ENCODE data around the gene SMARCAL1. TPM values are rescaled to one million over a fixed set of nuclear protein-coding genes. Genes with fewer than 3 reads are reported as not detected.
A peak's percentile ranks its signal among the peaks of the same experiment; 100 is the strongest.

SMARCAL1 gene
- total RNA-seq, 1 experiment from 2014 or later = 22.1 TPM

- ChIA-PET POLR2A (interaction anchor here (0.7 to 1.1 kb wide), 3 partner anchors 173 to 182 kb away, joined by 3 to 4 read pairs (median 3); no protein-coding TSS in a partner anchor), CTCF (interaction anchor here (0.7 to 2.2 kb wide), 3 partner anchors 10 to 155 kb away, joined by 3 to 12 read pairs (median 5); no protein-coding TSS in a partner anchor)
- BruUV-seq (replicated peaks) = no TSS peak
- Mint-ChIP-seq H3K9me3 (ENCODE audit: unreplicated experiment) (no peaks in the 10 kb centered on the region), H3K27me3 (ENCODE audit: insufficient read depth, unreplicated experiment) (peaks cover 45% of the 10 kb centered on the region), H3K36me3 (ENCODE audit: insufficient read depth, unreplicated experiment) (no peaks in the 10 kb centered on the region), H3K4me3 (ENCODE audit: unreplicated experiment) (peak within 1 kb of the TSS; percentile 49), H3K4me1 (ENCODE audit: insufficient read depth, unreplicated experiment) (peaks cover 26% of the 10 kb centered on the region), H3K27ac (ENCODE audit: low read depth, unreplicated experiment) (no peak within 1 kb of the TSS)
- intact Hi-C loops (cut with micrococcal nuclease) = loop anchor here (2.0 kb wide), 2 partner anchors 17 to 41 kb away; partner anchors contain the start of gene SMARCAL1
- TF ChIP-seq CTCF (IDR thresholded peaks at IDR 0.05; ENCODE audit: unreplicated experiment) = no peak
- peak; percentile 60 for DNase-seq (ENCODE audit: unreplicated experiment)
Measured at GRCh38 chr2:216371721-216372702, 40.3 kb upstream of the SMARCAL1 start, which contains the start of gene MARCHF4. TSS of gene MARCHF4 (minus strand) at chr2:216372483. CDS start at chr2:216370260, 2,223 bp downstream.

GRCh38 chr2:216372761-216373291 lies 39.5 kb upstream of the SMARCAL1 start:
- no peak overlapping the region for H3K27ac Mint-ChIP-seq (ENCODE audit: low read depth, unreplicated experiment)
- TF ChIP-seq CTCF (IDR thresholded peaks at IDR 0.05; ENCODE audit: unreplicated experiment) = no peak
- H3K36me3 Mint-ChIP-seq (ENCODE audit: insufficient read depth, unreplicated experiment) = no peaks in the 10 kb centered on the region
- no TSS peak for BruUV-seq (replicated peaks)
- POLR2A ChIA-PET = interaction anchor here (1.1 kb wide), 1 partner anchor 178 kb away, joined by 3 read pairs; no protein-coding TSS in a partner anchor
- no peak for DNase-seq (ENCODE audit: unreplicated experiment)
- H3K9me3 Mint-ChIP-seq (ENCODE audit: unreplicated experiment) = no peaks in the 10 kb centered on the region
- H3K4me3 Mint-ChIP-seq (ENCODE audit: unreplicated experiment) = peak overlapping the region; percentile 49
- peaks cover 26% of the 10 kb centered on the region for H3K4me1 Mint-ChIP-seq (ENCODE audit: insufficient read depth, unreplicated experiment)
- H3K27me3 Mint-ChIP-seq (ENCODE audit: insufficient read depth, unreplicated experiment) = peaks cover 37% of the 10 kb centered on the region
- CTCF ChIA-PET = interaction anchor here (0.6 to 2.2 kb wide), 4 partner anchors 10 to 263 kb away, joined by 3 to 12 read pairs (median 4); no protein-coding TSS in a partner anchor
- intact Hi-C loops (cut with micrococcal nuclease) = loop anchor here (2.0 kb wide), 2 partner anchors 16 to 40 kb away; partner anchors contain the start of gene SMARCAL1

- H3K4me1 Mint-ChIP-seq (ENCODE audit: insufficient read depth, unreplicated experiment) = peaks cover 26% of the 10 kb centered on the region
- POLR2A ChIA-PET = no interaction called here
- TF ChIP-seq CTCF (IDR thresholded peaks at IDR 0.05; ENCODE audit: unreplicated experiment) = no peak
- DNase-seq (ENCODE audit: unreplicated experiment) = no peak
- no peaks in the 10 kb centered on the region for H3K9me3 Mint-ChIP-seq (ENCODE audit: unreplicated experiment)
- H3K27ac Mint-ChIP-seq (ENCODE audit: low read depth, unreplicated experiment) = no peak overlapping the region
- intact Hi-C loops (cut with micrococcal nuclease) = loop anchor here (2.0 kb wide), 2 partner anchors 15 to 39 kb away; partner anchors contain the start of gene SMARCAL1
- CTCF ChIA-PET = interaction anchor here (0.8 to 2.2 kb wide), 4 partner anchors 30 to 157 kb away, joined by 3 to 12 read pairs (median 5); no protein-coding TSS in a partner anchor
- H3K27me3 Mint-ChIP-seq (ENCODE audit: insufficient read depth, unreplicated experiment) = peaks cover 29% of the 10 kb centered on the region
- no peaks in the 10 kb centered on the region for H3K36me3 Mint-ChIP-seq (ENCODE audit: insufficient read depth, unreplicated experiment)
- H3K4me3 Mint-ChIP-seq (ENCODE audit: unreplicated experiment) = no peak overlapping the region
- no TSS peak for BruUV-seq (replicated peaks)
Measured at GRCh38 chr2:216373896-216374295, 38.4 kb upstream of the SMARCAL1 start.

GRCh38 chr2:216375286-216375685 lies 37.0 kb upstream of the SMARCAL1 start:
- Mint-ChIP-seq H3K36me3 (ENCODE audit: insufficient read depth, unreplicated experiment) (no peaks in the 10 kb centered on the region), H3K4me1 (ENCODE audit: insufficient read depth, unreplicated experiment) (peaks cover 26% of the 10 kb centered on the region), H3K4me3 (ENCODE audit: unreplicated experiment) (no peak overlapping the region), H3K27me3 (ENCODE audit: insufficient read depth, unreplicated experiment) (peaks cover 26% of the 10 kb centered on the region), H3K27ac (ENCODE audit: low read depth, unreplicated experiment) (no peak overlapping the region), H3K9me3 (ENCODE audit: unreplicated experiment) (no peaks in the 10 kb centered on the region)
- CTCF ChIA-PET = interaction anchor here (0.8 to 1.1 kb wide), 3 partner anchors 11 to 29 kb away, joined by 3 to 5 read pairs (median 4); no protein-coding TSS in a partner anchor
- no peak for TF ChIP-seq CTCF (IDR thresholded peaks at IDR 0.05; ENCODE audit: unreplicated experiment)
- no TSS peak for BruUV-seq (replicated peaks)
- DNase-seq (ENCODE audit: unreplicated experiment) = no peak
- intact Hi-C loops (cut with micrococcal nuclease) = no loop called here
- POLR2A ChIA-PET = no interaction called here

Data from MCF 10A (cell line).